K562 (cell line): ENCODE results near the gene TRIM14. TPM values are rescaled to one million over a fixed set of nuclear protein-coding genes. Genes with fewer than 3 reads are reported as not detected.

Experiments
- CAMTA2 ChIP-seq: fragments of 250-450 bp; sonication (Bioruptor Pico); conservative IDR thresholded peaks from 2 replicates; pipeline ENCODE4 v1.5.1; 2022
- CCAR2 ChIP-seq: fragments of 200-400 bp; formaldehyde crosslinking; IDR thresholded peaks from 2 replicates; pipeline ENCODE4 v1.6.1; 2017; ENCODE audit warnings: mild to moderate bottlenecking, low read depth, low read length
- DMBX1 ChIP-seq: fragments of 250-450 bp; sonication (Bioruptor Pico); IDR thresholded peaks from 2 replicates; pipeline ENCODE4 v1.8.0; 2022; ENCODE audit warnings: inconsistent platforms, mild to moderate bottlenecking, moderate library complexity, borderline replicate concordance
- HNRNPL ChIP-seq: fragments of 200-400 bp; formaldehyde crosslinking; IDR thresholded peaks from 2 replicates; pipeline ENCODE4 v1.6.1; 2017; ENCODE audit warnings: low read depth, mild to moderate bottlenecking, low read length
- KAT7 ChIP-seq: sonication (generic); formaldehyde crosslinking; IDR thresholded peaks from 2 replicates; pipeline ENCODE4 v1.8.0; 2022; ENCODE audit warnings: missing genetic modification reagents, mild to moderate bottlenecking, borderline replicate concordance
- KDM1A ChIP-seq, 2 experiments: fragments of 450-650 bp; IDR thresholded peaks; 2 replicates each; pipeline ENCODE4 v1.6.1; 2016; ENCODE audit warnings: mild to moderate bottlenecking in 2 of 2
- PCBP2 ChIP-seq: fragments of 200-400 bp; formaldehyde crosslinking; IDR thresholded peaks from 2 replicates; pipeline ENCODE4 v1.6.1; 2018; ENCODE audit warnings: low read length, low read depth, mild to moderate bottlenecking, moderate library complexity; ENCODE audit not compliant: poor library complexity, severe bottlenecking
- POLR2AphosphoS2 ChIP-seq: IDR thresholded peaks from 2 replicates; pipeline ENCODE4 v1.6.1; 2012; ENCODE audit warnings: low read length, improper control_type of control experiment
- POU5F1 ChIP-seq: fragments of 150-350 bp; IDR thresholded peaks from 2 replicates; pipeline ENCODE4 v1.6.1; 2014; ENCODE audit warnings: borderline replicate concordance, low read length, low read depth, mild to moderate bottlenecking; ENCODE audit not compliant: partially characterized antibody
- SRF ChIP-seq, 2 experiments: fragments of 250-450, 450-650 bp in 1 of 2; sonication (Bioruptor Pico) in 1 of 2; sonication (generic) in 1 of 2; formaldehyde crosslinking; IDR thresholded peaks; 2 replicates each; pipeline versions ENCODE4 v1.5.0 to v1.5.1; 2020 to 2022; ENCODE audit warnings: mild to moderate bottlenecking in 1 of 2, missing genetic modification reagents in 1 of 2
- ZFP1 ChIP-seq: fragments of 450-650 bp; formaldehyde crosslinking; IDR thresholded peaks from 2 replicates; pipeline ENCODE4 v1.4.0; 2020; ENCODE audit warnings: mild to moderate bottlenecking, mixed read lengths
- ZNF431 ChIP-seq: sonication (generic); formaldehyde crosslinking; IDR thresholded peaks from 2 replicates; pipeline ENCODE4 v1.8.0; 2022; ENCODE audit warnings: mild to moderate bottlenecking, missing genetic modification reagents
- polyA plus RNA-seq, 8 experiments: library from polyadenylated mRNA; depleted of rRNA in 4 of 8; stranded (reverse) in 5 of 8; unstranded in 3 of 8; fragments of >200 nt; fragmentation: Nextera tagmentation in 2 of 8; fragmentation: Illumina TruSeq in 1 of 8; extraction: Ambion mirVana in 2 of 8; extraction: Trizol in 1 of 8; gene quantifications; 2 replicates each; pipeline versions ENCODE4 v1.2.1 to v1.2.3, GENCODE V29; 2011 to 2014; ENCODE audit warnings: inconsistent platforms in 1 of 8, missing spikeins in 1 of 8
- total RNA-seq, 7 experiments: library from RNA; depleted of rRNA in 6 of 7; stranded (reverse); fragments of >200 nt in 6 of 7; fragmentation: Illumina TruSeq in 2 of 7; extraction: Trizol in 2 of 7; gene quantifications; 2 replicates each; pipeline versions ENCODE4 v1.2.1 to v1.2.3, GENCODE V29; 2011 to 2021; ENCODE audit warnings: low replicate concordance in 1 of 7
- TF ChIP-seq, protein P1 (sequence below): fragments of 450-650 bp; IDR thresholded peaks from 2 replicates; pipeline ENCODE4 v1.6.1; 2016; ENCODE audit warnings: mild to moderate bottlenecking, moderate library complexity
- TF ChIP-seq, protein P2 (sequence below): sonication (generic); formaldehyde crosslinking; IDR thresholded peaks from 2 replicates; pipeline ENCODE4 v1.8.0; 2022; ENCODE audit warnings: mild to moderate bottlenecking, low read depth, missing genetic modification reagents

TRIM14 gene
- total and polyA plus RNA-seq, 9 of the 15 experiments (the other 6 are each of a cell fraction or from before 2014, with no cell fraction given): 7.6 to 41.0 (median 17.9) TPM

GRCh38 chr9:98118640-98119601 is at the start of gene TRIM14 (continued):
- TF ChIP-seq, protein P1, sequence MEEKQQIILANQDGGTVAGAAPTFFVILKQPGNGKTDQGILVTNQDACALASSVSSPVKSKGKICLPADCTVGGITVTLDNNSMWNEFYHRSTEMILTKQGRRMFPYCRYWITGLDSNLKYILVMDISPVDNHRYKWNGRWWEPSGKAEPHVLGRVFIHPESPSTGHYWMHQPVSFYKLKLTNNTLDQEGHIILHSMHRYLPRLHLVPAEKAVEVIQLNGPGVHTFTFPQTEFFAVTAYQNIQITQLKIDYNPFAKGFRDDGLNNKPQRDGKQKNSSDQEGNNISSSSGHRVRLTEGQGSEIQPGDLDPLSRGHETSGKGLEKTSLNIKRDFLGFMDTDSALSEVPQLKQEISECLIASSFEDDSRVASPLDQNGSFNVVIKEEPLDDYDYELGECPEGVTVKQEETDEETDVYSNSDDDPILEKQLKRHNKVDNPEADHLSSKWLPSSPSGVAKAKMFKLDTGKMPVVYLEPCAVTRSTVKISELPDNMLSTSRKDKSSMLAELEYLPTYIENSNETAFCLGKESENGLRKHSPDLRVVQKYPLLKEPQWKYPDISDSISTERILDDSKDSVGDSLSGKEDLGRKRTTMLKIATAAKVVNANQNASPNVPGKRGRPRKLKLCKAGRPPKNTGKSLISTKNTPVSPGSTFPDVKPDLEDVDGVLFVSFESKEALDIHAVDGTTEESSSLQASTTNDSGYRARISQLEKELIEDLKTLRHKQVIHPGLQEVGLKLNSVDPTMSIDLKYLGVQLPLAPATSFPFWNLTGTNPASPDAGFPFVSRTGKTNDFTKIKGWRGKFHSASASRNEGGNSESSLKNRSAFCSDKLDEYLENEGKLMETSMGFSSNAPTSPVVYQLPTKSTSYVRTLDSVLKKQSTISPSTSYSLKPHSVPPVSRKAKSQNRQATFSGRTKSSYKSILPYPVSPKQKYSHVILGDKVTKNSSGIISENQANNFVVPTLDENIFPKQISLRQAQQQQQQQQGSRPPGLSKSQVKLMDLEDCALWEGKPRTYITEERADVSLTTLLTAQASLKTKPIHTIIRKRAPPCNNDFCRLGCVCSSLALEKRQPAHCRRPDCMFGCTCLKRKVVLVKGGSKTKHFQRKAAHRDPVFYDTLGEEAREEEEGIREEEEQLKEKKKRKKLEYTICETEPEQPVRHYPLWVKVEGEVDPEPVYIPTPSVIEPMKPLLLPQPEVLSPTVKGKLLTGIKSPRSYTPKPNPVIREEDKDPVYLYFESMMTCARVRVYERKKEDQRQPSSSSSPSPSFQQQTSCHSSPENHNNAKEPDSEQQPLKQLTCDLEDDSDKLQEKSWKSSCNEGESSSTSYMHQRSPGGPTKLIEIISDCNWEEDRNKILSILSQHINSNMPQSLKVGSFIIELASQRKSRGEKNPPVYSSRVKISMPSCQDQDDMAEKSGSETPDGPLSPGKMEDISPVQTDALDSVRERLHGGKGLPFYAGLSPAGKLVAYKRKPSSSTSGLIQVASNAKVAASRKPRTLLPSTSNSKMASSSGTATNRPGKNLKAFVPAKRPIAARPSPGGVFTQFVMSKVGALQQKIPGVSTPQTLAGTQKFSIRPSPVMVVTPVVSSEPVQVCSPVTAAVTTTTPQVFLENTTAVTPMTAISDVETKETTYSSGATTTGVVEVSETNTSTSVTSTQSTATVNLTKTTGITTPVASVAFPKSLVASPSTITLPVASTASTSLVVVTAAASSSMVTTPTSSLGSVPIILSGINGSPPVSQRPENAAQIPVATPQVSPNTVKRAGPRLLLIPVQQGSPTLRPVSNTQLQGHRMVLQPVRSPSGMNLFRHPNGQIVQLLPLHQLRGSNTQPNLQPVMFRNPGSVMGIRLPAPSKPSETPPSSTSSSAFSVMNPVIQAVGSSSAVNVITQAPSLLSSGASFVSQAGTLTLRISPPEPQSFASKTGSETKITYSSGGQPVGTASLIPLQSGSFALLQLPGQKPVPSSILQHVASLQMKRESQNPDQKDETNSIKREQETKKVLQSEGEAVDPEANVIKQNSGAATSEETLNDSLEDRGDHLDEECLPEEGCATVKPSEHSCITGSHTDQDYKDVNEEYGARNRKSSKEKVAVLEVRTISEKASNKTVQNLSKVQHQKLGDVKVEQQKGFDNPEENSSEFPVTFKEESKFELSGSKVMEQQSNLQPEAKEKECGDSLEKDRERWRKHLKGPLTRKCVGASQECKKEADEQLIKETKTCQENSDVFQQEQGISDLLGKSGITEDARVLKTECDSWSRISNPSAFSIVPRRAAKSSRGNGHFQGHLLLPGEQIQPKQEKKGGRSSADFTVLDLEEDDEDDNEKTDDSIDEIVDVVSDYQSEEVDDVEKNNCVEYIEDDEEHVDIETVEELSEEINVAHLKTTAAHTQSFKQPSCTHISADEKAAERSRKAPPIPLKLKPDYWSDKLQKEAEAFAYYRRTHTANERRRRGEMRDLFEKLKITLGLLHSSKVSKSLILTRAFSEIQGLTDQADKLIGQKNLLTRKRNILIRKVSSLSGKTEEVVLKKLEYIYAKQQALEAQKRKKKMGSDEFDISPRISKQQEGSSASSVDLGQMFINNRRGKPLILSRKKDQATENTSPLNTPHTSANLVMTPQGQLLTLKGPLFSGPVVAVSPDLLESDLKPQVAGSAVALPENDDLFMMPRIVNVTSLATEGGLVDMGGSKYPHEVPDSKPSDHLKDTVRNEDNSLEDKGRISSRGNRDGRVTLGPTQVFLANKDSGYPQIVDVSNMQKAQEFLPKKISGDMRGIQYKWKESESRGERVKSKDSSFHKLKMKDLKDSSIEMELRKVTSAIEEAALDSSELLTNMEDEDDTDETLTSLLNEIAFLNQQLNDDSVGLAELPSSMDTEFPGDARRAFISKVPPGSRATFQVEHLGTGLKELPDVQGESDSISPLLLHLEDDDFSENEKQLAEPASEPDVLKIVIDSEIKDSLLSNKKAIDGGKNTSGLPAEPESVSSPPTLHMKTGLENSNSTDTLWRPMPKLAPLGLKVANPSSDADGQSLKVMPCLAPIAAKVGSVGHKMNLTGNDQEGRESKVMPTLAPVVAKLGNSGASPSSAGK: peak; percentile 92
- TF ChIP-seq DMBX1 (CRISPR knock-in tag): peak; percentile 51; the same call in 1 of the 2 replicates
- TF ChIP-seq KAT7 (CRISPR knock-in tag): peak; percentile 75; the same call in 1 of the 2 replicates
- TF ChIP-seq ZNF431 (CRISPR knock-in tag): peak; percentile 53; the same call in 1 of the 2 replicates
- TF ChIP-seq SRF (CRISPR knock-in tag; IDR thresholded peaks at IDR 0.05): peak in 1 of 2 experiments; percentile 48; a peak in 1 of 4 replicates
- TF ChIP-seq, protein P2, sequence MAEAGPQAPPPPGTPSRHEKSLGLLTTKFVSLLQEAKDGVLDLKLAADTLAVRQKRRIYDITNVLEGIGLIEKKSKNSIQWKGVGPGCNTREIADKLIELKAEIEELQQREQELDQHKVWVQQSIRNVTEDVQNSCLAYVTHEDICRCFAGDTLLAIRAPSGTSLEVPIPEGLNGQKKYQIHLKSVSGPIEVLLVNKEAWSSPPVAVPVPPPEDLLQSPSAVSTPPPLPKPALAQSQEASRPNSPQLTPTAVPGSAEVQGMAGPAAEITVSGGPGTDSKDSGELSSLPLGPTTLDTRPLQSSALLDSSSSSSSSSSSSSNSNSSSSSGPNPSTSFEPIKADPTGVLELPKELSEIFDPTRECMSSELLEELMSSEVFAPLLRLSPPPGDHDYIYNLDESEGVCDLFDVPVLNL (CRISPR knock-in tag): peak; percentile 64; the same call in 1 of the 2 replicates
- no peak for TF ChIP-seq CAMTA2 (CRISPR knock-in tag)
- TF ChIP-seq POU5F1: no peak
- TF ChIP-seq KDM1A (IDR thresholded peaks at IDR 0.05): peak in 1 of 2 experiments; percentile 36; a peak in 2 of 4 replicates
- TF ChIP-seq CCAR2: no peak
- TF ChIP-seq ZFP1 (CRISPR knock-in tag): no peak
- TF ChIP-seq PCBP2: no peak
- TF ChIP-seq POLR2AphosphoS2: no peak
- 0 out of 2 replicates have a peak, but pooled peaks have one; percentile 56 for TF ChIP-seq HNRNPL
